ENCODE measurements around the gene PPDPF.

DNA sequence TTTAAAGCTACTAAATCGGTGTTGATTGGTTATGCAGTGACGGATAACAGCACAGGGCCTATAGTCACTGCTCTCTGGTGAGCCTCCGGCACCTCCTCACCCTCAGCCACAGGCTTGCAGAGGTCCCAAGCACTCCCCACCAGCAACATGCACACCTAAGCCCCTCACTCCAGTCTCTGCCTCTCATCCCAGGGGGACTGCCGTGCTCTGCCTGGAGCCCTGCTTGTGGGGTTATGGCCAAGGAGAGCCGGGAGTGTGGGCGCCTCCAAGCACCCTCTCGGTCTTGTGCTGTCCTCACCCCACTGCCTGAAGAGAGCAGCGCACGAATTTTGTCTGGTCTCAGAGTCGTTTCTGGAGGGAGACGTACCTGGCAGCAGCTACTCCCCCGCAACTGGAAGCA, 14.8 kb upstream of the PPDPF start:
- TF ChIP-seq, protein P1, sequence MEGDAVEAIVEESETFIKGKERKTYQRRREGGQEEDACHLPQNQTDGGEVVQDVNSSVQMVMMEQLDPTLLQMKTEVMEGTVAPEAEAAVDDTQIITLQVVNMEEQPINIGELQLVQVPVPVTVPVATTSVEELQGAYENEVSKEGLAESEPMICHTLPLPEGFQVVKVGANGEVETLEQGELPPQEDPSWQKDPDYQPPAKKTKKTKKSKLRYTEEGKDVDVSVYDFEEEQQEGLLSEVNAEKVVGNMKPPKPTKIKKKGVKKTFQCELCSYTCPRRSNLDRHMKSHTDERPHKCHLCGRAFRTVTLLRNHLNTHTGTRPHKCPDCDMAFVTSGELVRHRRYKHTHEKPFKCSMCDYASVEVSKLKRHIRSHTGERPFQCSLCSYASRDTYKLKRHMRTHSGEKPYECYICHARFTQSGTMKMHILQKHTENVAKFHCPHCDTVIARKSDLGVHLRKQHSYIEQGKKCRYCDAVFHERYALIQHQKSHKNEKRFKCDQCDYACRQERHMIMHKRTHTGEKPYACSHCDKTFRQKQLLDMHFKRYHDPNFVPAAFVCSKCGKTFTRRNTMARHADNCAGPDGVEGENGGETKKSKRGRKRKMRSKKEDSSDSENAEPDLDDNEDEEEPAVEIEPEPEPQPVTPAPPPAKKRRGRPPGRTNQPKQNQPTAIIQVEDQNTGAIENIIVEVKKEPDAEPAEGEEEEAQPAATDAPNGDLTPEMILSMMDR (IDR thresholded peaks at IDR 0.05; ENCODE audit: poor library complexity, severe bottlenecking), result no peak
- TF ChIP-seq, protein P2, sequence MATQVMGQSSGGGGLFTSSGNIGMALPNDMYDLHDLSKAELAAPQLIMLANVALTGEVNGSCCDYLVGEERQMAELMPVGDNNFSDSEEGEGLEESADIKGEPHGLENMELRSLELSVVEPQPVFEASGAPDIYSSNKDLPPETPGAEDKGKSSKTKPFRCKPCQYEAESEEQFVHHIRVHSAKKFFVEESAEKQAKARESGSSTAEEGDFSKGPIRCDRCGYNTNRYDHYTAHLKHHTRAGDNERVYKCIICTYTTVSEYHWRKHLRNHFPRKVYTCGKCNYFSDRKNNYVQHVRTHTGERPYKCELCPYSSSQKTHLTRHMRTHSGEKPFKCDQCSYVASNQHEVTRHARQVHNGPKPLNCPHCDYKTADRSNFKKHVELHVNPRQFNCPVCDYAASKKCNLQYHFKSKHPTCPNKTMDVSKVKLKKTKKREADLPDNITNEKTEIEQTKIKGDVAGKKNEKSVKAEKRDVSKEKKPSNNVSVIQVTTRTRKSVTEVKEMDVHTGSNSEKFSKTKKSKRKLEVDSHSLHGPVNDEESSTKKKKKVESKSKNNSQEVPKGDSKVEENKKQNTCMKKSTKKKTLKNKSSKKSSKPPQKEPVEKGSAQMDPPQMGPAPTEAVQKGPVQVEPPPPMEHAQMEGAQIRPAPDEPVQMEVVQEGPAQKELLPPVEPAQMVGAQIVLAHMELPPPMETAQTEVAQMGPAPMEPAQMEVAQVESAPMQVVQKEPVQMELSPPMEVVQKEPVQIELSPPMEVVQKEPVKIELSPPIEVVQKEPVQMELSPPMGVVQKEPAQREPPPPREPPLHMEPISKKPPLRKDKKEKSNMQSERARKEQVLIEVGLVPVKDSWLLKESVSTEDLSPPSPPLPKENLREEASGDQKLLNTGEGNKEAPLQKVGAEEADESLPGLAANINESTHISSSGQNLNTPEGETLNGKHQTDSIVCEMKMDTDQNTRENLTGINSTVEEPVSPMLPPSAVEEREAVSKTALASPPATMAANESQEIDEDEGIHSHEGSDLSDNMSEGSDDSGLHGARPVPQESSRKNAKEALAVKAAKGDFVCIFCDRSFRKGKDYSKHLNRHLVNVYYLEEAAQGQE (IDR thresholded peaks at IDR 0.05; ENCODE audit: borderline replicate concordance), result no peak
- TF ChIP-seq EZH2 (IDR thresholded peaks at IDR 0.05; ENCODE audit: borderline replicate concordance, insufficient read depth, low read length, poor library complexity, severe bottlenecking), result no peak
- TF ChIP-seq EP300 (conservative IDR thresholded peaks at IDR 0.05; ENCODE audit: poor library complexity, severe bottlenecking), result no peak
